Measurements from ENCODE around the gene NHLRC1.

GRCh38 chr6:18136260-18136659 is 13.8 kb upstream of the NHLRC1 start:
- TF ChIP-seq TAF1 (IDR thresholded peaks at IDR 0.05; ENCODE audit: borderline replicate concordance, low read depth, low read length) = no peak
- TF ChIP-seq CTCF (IDR thresholded peaks at IDR 0.05) = no peak
- no peak for TF ChIP-seq EZH2phosphoT487 (IDR thresholded peaks at IDR 0.05; ENCODE audit: borderline replicate concordance, low read depth)
- TF ChIP-seq JUND (IDR thresholded peaks at IDR 0.05) = no peak
- no peak for TF ChIP-seq EP300 (IDR thresholded peaks at IDR 0.05; ENCODE audit: borderline replicate concordance in 1 of 2, low read depth in 1 of 2, low read length in 1 of 2)
- no peak for TF ChIP-seq NRF1 (IDR thresholded peaks at IDR 0.05; ENCODE audit: low read depth, low read length)
- TF ChIP-seq SMC3 (IDR thresholded peaks at IDR 0.05; ENCODE audit: low read depth, low read length) = no peak
- TF ChIP-seq YY1 (IDR thresholded peaks at IDR 0.05; ENCODE audit: low read depth) = no peak
- TF ChIP-seq USF1 (IDR thresholded peaks at IDR 0.05; ENCODE audit: borderline replicate concordance, low read depth) = no peak

Measured in SK-N-SH (cell line).